GM12801 (cell line): Measurements from ENCODE around the gene COL27A1.

Experiments
- CTCF ChIP-seq: IDR thresholded peaks from one replicate; pipeline ENCODE4 v1.5.1; 2011; ENCODE audit warnings: control low read depth; ENCODE audit not compliant: insufficient read length; ENCODE audit errors: extremely low read depth

COL27A1 gene

GRCh38 chr9:114350636-114351401, 195.5 kb downstream of the COL27A1 start:
- no peak for TF ChIP-seq CTCF

GRCh38 chr9:114351932-114352331, 196.6 kb downstream of the COL27A1 start:
- no peak for TF ChIP-seq CTCF

- no peak for TF ChIP-seq CTCF
These were observed 200.5 kb downstream of the COL27A1 start for GRCh38 chr9:114355821-114356220.

GRCh38 chr9:114356792-114357191, 201.5 kb downstream of the COL27A1 start:
- no peak for TF ChIP-seq CTCF

- TF ChIP-seq CTCF = no peak
These were observed 202.0 kb downstream of the COL27A1 start for GRCh38 chr9:114357360-114357759.

GRCh38 chr9:114357911-114358328, 202.6 kb downstream of the COL27A1 start:
- TF ChIP-seq CTCF = no peak

- TF ChIP-seq CTCF = no peak
These were observed 204.5 kb downstream of the COL27A1 start for GRCh38 chr9:114359801-114360200.
